HL-60 (cell line): Measurements from ENCODE around the gene SYNC.
"Not testable (repeated sequence)": the region's sequence is repeated elsewhere in the genome, so short reads cannot be mapped to it uniquely, and the experiment has no call there.

Experiments used
- POLR2AphosphoS5 ChIP-seq: IDR thresholded peaks from 2 replicates; pipeline ENCODE4 v1.6.1; 2012; ENCODE audit warnings: low read depth
- TF ChIP-seq, protein P1 (sequence below): IDR thresholded peaks from one replicate; pipeline ENCODE4 v1.5.1; 2011; ENCODE audit warnings: low read length, control low read depth, inconsistent platforms; ENCODE audit not compliant: insufficient read depth

DNA sequence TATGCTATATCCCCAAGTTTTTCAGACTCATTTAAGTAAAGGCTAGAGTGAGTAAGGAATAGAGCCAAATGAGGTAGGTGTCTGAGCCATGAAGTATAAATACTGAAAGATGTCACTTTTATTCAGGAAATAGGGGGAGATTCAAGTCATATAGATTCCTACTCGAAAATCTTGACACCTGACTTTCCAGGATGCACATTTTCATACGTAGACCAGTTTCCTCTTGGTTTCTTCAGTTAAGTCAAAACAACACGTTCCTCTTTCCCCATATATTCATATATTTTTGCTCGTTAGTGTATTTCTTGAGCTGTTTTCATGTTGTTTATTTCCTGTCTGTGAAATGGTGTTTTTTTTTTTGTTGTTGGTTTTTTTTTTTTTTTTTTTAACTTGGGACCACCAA is 22.6 kb downstream of the SYNC start:
- TF ChIP-seq, protein P1, sequence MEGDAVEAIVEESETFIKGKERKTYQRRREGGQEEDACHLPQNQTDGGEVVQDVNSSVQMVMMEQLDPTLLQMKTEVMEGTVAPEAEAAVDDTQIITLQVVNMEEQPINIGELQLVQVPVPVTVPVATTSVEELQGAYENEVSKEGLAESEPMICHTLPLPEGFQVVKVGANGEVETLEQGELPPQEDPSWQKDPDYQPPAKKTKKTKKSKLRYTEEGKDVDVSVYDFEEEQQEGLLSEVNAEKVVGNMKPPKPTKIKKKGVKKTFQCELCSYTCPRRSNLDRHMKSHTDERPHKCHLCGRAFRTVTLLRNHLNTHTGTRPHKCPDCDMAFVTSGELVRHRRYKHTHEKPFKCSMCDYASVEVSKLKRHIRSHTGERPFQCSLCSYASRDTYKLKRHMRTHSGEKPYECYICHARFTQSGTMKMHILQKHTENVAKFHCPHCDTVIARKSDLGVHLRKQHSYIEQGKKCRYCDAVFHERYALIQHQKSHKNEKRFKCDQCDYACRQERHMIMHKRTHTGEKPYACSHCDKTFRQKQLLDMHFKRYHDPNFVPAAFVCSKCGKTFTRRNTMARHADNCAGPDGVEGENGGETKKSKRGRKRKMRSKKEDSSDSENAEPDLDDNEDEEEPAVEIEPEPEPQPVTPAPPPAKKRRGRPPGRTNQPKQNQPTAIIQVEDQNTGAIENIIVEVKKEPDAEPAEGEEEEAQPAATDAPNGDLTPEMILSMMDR: not testable (repeated sequence)
- not testable (repeated sequence) for TF ChIP-seq POLR2AphosphoS5
